IPS-18c (cell line): ENCODE data around the gene TMPRSS6.

ENCODE experiments used
- H3K4me3 ChIP-seq: 2 replicates; pipeline ENCODE4 v1.7.0; 2013; ENCODE audit warnings: low read depth, mild to moderate bottlenecking, low read length, moderate library complexity; ENCODE audit not compliant: insufficient read depth
- H3K9me3 ChIP-seq: one replicate; pipeline ENCODE4 v1.6.1; 2013; ENCODE audit warnings: mild to moderate bottlenecking, low read length, moderate library complexity; ENCODE audit not compliant: control insufficient read depth, insufficient read depth

Gene TMPRSS6

DNA sequence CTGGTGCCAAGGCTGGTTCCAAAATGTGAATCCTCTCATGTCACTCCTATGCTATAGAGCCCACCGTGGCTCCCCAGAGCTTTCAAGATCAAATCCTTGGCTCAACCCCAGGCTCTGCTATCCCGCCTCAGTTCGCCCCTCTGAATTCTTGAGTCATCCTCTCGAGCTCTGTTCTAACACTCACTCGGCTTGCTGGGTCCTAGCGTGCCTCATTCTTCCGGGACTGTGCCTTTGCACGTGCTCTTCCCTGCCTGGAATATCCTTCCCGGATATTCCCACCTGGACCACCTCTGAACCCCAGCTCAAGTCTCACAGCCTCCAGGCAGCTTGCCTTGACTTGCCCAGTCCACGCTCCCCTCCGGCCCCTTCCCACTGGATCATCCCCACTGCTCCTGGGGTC is 45.0 kb downstream of the TMPRSS6 start:
- H3K9me3 ChIP-seq = no peaks in the 10 kb centered on the region
- H3K4me3 ChIP-seq = no peak overlapping the region

DNA sequence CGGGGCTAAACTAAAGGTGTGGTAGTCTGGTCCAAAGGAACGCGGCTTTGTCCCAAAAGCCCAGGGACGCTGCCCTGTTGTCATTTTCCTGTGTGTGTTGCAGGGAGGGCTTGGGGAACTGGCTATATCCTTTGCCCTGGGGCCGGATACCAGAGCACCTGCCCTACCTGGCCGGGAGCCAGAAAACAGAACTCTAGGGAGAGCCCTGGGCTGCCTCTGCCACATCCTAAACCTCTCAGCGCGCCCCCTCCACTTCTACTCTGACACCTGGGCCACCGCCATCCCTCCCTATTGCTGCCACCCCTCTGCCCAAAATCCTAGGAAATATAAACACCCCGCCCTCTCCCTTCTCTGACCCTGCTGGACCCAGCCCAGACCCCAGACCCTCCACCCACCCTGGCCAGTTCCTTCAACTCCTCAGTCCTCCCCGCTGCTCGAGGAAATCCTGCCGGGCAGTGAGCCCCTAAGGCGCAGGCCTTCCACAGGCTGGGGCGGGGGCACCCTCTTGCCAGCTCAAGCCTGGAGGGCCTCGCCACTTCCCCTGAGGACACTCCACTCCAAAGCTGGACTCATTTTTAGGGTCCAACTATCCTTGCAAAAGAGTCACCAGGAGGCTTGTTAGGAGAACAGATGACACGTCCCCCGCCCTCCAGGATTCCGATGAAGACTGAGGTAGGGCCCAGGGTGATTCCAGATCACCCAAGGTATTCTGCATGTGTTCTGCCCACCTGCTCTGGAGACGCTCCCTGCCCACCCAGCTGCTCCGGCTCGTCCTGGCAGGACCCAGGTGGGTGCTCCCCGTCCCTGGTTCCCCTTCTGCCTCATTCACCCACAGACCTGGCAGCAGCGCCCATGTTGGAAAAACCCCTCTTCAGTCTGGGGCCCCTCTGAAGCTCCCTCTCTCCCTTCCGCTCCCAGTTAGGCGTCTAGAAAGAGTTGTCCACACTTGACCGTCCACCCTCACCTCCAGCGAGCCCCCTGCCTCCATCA is 45.8 kb downstream of the TMPRSS6 start:
- Histone ChIP-seq H3K9me3 (no peaks in the 10 kb centered on the region), H3K4me3 (no peak overlapping the region)

DNA sequence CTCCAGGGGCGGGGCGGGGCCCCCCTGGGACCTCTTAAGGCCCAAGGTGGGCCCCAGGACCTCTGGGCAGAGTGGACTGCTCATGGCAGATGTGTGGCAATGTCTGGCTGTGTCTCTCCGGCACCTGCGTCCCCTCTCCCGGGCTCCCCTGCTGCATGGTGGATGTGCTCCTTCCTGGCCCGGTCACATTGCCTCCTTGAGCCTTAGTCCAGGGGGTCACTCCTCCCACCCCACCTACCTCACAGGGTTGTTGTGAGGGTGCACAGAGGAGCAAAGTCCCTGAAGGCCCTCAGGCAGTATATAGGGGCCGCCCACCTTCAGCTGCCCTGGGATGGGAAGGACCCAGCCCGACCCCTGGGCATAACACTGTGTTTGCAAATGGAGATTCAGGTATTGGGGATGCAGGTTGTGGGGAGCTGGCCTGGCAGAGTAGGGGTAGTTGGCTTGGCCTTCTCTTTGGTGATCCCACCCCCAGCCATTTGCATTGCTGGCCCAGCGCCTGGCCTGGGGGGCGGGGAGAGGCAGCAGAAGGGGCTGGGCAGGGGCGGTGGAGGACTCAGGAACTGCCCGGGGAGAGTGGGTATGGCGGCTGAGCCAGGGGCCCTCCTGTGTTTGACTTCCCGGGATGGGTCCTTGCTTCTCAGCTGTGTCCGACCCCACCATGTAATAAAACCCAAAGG is 46.7 kb downstream of the TMPRSS6 start:
- no peak overlapping the region for H3K4me3 ChIP-seq

DNA sequence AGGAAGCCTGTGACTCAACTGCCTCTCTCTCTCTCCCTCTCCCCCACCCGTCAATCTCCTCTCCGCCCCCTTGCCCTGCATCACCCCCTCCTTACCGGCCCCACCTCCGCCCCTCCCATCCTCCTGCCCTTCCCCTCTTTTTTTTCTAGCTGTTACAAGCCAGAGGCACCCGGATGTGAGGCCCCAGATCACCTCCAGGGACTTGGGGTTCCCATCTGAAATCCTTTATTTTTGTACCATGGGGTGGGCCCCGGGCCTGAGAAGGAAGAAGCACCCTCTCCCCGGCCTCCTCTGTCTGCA is 47.2 kb downstream of the TMPRSS6 start:
- no peak overlapping the region for H3K4me3 ChIP-seq
- H3K9me3 ChIP-seq = no peaks in the 10 kb centered on the region

More for the DNA sequence above, 46.7 kb downstream of the TMPRSS6 start:
- H3K9me3 ChIP-seq = no peaks in the 10 kb centered on the region

DNA sequence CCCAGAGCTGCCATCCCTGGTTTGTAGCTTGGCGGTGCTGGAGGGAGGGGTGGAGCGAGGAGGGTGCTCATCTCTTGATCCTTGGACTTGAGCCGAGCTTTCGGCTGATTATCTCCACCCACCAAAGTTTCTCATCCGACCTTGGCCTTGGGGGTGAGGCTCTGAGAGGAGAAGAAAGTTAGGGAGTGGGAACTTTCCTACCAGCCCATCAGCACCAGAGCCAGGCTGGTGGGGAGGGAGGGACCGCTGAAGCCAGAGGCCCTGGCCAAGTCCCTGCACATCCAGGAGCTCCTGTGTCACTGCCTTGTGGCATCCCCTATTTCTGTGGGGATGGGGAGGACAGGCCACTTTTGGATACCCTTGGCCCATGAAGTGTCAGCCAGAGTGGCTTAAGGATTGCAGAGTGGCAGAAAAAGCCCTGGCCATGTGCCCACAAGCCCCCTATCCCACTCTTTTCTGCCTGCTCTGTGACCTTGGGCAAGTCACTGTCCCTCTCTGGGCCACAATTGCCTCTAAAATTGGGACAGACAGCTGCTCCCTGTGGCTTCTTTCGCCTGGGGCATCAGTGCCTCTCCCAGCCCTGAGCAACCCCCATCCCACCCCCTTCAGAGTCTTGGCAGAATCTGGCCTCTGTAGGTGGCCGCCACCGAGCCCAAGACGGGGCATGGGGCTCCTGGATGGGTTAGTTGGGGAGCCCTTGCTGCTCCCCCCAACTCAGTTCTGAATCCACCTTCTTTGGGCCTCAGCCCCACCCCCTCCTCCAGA is 47.7 kb downstream of the TMPRSS6 start:
- H3K4me3 ChIP-seq = no peak overlapping the region; the same call in 1 of the 2 replicates
- no peaks in the 10 kb centered on the region for H3K9me3 ChIP-seq

DNA sequence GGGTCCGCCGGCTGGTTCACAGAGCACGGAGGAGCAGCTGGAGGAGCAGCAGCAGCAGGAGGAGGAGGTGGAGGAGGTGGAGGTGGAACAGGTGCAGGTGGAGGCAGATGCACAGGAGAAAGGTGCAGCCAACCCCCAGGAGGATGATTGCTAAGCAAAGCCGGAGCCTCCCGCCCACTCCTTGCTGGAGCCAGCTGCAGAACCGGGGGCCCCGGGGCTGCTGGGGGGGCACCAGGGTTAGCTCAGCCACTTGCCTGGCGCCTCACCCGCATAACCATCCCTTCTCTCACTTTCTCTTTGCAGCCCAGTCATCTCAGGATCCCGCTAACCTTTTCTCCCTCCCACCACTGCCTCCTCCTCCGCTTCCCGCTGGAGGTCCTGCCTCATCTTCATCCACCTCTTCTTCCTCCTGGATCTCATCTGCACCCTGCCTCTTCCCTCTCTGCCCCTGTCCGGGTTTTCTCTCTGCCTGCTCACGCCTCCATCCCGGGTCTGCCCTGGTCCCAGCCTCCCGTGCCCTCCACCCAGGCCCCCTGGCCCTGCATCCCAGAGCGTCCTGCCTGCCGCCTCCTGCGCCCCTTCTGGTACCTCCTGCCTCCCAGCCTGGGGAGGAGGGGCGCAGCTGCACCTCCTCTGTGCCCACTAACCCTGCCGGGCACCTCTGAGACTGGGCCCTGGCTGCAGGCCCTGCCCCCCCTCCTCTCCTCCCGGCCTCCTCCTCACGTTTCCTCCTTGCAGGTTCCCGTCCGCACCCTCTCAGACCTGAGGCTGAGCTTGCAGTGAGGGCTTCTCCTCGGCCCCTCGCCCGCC is 48.5 kb downstream of the TMPRSS6 start:
- no peaks in the 10 kb centered on the region for H3K9me3 ChIP-seq
- no peak overlapping the region for H3K4me3 ChIP-seq

DNA sequence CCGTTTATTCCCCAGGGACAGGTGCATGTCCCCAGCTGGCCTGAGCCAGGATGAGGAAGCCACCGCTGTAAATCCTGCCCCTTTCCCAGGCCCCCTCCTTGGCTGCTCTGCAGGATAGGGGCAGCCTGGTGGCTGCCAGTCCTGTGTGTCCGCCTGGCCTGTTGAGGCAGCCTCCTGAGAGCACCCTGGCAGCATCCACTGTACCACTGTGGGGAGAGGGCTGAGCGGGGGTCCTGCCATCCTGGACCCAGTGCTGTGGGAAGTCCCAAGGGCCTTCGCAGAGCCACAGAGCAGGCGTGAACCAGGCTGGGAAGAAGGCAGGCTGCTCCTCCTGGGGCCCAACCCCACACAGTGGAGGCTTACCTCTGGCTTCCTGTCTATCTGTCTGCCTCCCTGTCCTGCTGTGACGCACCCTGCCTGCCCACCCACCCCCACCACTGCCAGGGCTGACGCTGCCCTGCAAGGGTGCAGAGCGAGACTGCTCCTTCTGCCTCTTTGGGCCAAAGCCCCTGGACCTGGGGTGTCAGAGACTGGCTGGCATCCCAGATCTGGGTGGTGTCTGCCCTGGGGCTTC is 49.5 kb downstream of the TMPRSS6 start:
- H3K4me3 ChIP-seq = no peak overlapping the region

DNA sequence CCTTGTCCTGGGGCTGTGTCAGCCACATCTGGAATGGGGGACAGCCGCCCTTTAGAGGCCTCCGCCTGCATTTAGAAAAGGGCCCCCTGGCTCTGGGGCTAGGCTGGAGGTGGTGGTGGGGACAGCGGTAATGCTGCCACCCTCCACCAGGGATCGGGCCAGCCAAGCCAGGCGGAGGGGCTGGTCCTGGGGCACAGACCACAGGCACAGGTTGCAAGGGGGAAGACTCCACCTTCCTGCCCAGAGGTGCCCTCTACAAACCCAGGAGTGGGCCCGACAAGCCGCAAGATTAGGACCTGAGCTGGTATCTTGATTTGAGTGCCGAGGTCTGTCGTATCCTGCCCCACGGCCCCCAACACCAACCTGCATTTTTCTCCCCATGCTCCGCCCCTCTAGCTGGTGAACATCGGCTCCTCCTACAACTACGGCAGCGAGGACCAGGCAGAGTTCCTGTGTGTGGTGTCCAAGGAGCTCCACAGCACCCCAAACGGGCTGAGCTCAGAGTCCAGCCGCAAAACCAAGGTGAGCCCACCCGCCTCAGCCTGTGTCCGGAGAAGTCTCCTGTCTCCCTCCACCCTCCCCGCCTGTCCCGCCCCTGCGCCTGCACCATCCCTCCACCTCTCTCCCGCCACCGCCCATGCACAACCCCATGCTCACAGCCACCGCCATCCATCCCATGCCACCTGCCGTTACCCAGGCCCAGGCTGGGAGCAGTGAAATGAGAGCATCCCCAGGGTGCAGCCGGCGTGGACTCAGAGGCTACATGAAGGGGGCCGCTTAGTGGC is 50.4 kb downstream of the TMPRSS6 start:
- Histone ChIP-seq H3K9me3 (no peaks in the 10 kb centered on the region), H3K4me3 (no peak overlapping the region)

More for the DNA sequence above, 49.5 kb downstream of the TMPRSS6 start:
- no peaks in the 10 kb centered on the region for H3K9me3 ChIP-seq

DNA sequence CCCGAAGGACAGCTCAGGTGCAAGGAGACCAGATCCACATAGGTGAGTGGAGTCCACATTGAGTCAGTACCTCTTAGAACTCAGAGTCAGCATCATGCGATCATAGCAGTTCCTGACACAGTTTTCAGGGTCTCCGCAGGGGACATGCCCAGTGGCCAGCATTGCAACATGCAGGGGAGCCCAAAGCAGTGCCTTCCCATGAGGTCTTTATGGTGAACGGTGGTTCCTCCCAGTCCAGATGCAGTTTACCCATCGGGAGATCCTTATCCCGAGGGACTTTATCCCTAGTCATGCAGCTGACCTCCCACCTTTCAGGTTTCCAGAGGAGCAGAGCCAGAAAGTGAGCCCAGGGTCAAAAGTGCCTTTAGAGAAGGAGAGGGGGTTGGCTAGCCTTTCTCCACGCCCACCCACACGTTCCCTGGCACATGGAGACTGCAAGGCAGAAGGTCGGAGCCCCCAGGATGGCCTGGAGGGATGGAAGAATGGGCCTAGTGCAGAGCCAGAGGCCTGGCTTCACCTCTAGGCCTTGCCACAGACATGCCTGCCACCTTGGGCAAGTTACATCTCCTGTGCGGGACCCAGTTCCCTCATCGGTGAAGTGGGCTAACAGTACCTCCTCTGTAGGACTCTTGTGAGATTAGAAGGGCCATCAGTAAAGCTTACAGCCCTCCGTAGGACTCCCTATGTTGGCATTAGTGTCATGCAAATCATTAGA is 51.6 kb downstream of the TMPRSS6 start:
- H3K9me3 ChIP-seq = no peaks in the 10 kb centered on the region

DNA sequence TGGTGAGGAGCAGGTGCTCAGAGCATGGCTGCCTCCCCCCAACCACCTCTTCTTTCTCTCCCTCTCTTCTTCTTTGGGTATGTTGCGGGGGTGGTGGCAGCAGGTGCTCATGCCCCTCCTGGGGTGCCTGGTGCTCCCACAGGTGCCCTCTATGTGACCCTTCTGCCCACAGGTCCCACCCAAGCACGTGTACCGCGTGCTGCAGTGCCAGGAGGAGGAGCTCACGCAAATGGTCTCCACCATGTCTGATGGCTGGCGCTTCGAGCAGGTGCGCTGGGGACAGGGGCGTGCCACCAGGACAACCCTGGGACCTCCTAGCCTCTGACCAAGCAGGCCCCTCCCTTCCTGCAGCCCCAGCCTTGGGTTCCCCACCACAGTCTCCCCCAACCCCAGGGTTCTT is 52.3 kb downstream of the TMPRSS6 start:
- Histone ChIP-seq H3K4me3 (no peak overlapping the region), H3K9me3 (no peaks in the 10 kb centered on the region)

More for the DNA sequence above, 51.6 kb downstream of the TMPRSS6 start:
- no peak overlapping the region for H3K4me3 ChIP-seq

DNA sequence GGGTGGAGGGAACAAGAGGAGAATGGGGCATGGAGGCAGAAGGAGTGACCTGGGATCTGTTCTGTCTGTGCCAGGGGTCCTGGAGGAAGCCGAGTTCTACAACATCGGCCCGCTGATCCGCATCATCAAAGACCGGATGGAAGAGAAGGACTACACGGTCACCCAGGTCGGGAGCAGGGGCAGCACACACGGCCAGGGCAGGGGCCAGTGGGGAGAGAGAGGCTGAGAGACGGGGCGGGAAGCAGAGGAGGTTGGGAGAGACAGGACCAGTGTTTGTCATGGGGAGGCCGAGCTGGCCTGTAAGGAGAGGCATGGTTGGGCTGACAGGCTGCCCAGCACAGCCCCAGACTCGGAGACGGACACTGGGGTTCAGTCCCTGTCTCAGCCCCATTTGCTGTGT is 53.3 kb downstream of the TMPRSS6 start:
- Histone ChIP-seq H3K9me3 (no peaks in the 10 kb centered on the region), H3K4me3 (no peak overlapping the region)

DNA sequence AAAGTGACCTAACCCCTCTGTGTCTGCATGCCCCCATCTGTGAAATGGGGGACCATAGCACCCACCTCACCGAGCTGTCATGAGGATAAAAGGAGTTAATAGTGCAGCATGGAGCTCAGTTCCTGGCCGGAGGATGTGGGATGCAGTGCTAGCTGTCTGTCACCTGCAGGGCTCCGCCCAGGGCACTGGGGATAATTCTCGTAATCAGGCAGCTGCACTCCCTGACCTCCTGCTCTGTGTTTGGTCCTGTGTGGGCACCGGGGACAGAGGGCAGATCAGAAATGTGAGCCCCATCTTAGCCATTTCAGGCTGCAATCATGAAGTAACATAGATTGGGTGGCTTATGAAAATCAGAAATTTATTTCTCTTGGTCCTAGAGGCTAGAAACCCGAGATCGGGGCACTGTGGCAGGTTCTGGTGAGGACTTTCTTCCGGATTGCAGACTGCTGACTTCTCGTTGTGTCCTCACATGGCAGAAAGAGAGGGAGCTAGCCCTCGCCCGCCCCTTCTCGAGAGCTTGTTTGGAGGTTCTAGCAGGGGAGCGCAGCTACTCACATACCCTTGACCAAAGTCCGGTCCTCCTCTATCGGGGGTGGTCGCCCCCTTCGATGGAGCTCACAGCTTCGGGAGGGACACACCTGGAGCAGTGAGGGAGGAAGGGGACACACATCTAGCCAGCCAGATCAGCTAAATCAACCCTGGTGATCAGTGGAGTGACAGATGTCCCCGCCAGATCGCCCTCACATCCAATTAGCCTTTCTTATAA is 54.7 kb downstream of the TMPRSS6 start:
- no peak overlapping the region for H3K4me3 ChIP-seq
- no peaks in the 10 kb centered on the region for H3K9me3 ChIP-seq

DNA sequence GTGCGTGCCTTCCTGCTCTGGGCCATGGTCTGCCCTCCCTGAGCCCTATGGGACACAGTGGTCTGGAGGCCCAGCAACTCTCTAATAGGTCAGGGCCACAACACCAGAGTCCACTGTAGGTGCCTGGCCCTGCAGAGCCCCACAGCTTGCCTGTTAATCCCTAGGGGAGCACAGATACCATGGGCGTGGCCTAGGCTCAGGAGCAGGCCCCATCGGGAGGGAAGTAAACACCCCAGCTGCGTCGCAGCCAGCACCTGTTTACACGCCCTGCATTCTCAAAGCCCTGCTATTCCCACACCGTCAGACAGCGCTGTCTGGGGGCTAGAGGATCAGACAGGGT is 55.5 kb downstream of the TMPRSS6 start:
- H3K9me3 ChIP-seq = no peaks in the 10 kb centered on the region

DNA sequence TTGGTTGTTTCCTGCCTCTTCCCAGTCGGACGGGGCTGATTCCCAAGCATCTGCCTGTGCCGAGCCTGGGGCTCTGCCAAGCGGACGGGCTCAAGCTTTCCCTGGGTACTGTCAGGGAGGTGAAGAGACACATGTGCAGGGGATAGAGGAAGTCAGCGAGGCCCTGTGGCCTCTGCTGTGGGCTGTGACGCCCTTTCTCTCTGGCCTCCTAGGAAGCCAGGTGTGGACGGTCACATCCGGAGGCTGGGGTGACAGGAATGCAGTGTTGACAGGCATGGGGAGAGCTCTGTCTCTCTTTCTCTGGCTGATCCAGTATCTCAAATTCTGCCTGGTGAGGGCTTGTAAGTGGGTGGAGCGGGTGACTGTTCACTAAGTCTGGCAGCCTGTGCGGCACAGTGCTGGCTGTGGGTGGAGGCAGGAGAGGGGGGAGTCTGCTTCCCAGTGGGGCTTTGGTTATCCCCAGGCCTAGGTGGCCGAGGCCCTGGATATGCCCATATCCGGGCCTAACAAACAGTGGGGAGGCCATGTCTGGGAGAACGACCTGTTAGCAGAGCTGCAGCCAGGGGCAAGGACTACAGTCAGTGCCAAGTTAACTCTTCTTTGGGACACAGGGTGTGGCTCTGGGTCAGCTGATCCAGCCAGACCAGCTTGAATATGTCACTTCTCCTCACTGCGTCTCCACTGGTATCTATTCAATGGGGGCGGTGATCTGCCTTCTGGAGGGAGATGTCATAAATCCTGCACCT is 56.0 kb downstream of the TMPRSS6 start:
- Histone ChIP-seq H3K9me3 (no peaks in the 10 kb centered on the region), H3K4me3 (no peak overlapping the region)

More for the DNA sequence above, 55.5 kb downstream of the TMPRSS6 start:
- H3K4me3 ChIP-seq = no peak overlapping the region
